Measurements from ENCODE around the gene TSPAN15. TPM values are rescaled to one million over a fixed set of nuclear protein-coding genes. Genes with fewer than 3 reads are reported as not detected.

TSPAN15 gene
- total and polyA plus RNA-seq, 2 of the 4 experiments (the other 2 are of a cell fraction) = 0.48 TPM; not detected in 1

- H3K36me3 ChIP-seq (ENCODE audit: control insufficient read depth, insufficient read depth, low read length) = no peaks in the 10 kb centered on the region
- no peak overlapping the region for H3K4me3 ChIP-seq (ENCODE audit: insufficient read depth, low read depth, low read length)
- H3K9ac ChIP-seq (ENCODE audit: low read depth, low read length) = no peak overlapping the region
- DNase-seq (no peak), ATAC-seq (ENCODE audit: low read depth) (no peak)
- no peak overlapping the region for H3K14ac ChIP-seq (replicated peaks; ENCODE audit: low read depth, low read length)
- peaks cover 35% of the 10 kb centered on the region; the same call in 1 of the 2 replicates for H3K27me3 ChIP-seq (ENCODE audit: control insufficient read depth, insufficient read depth, low read length)
- H2AK9ac ChIP-seq (replicated peaks; ENCODE audit: low read depth, low read length, poor library complexity) = no peak overlapping the region
- no peaks in the 10 kb centered on the region for H3K9me1 ChIP-seq (ENCODE audit: insufficient read depth, low read length)
- no peaks in the 10 kb centered on the region for H3K79me1 ChIP-seq (ENCODE audit: low read depth in 1 of 2, low read length in 2 of 2)
- no peak overlapping the region for H3K18ac ChIP-seq (ENCODE audit: low read depth, low read length)
- no peak overlapping the region for H2BK15ac ChIP-seq (ENCODE audit: low read depth, low read length)
- no peak overlapping the region for H3K56ac ChIP-seq (ENCODE audit: extremely low read depth, insufficient read depth, low read length)
- no peak overlapping the region for H2BK120ac ChIP-seq (ENCODE audit: low read depth, low read length)
- BruUV-seq (replicated peaks) = no TSS peak
- dilution Hi-C loops (cut with HindIII; ENCODE audit: low sequenced_read_pairs, unreplicated experiment) = no loop called here
- no peaks in the 10 kb centered on the region; the same call in 1 of the 2 replicates for H3K4me1 ChIP-seq (ENCODE audit: control insufficient read depth, insufficient read depth, low read length)
- in situ Hi-C loops (cut with MboI; ENCODE audit: low sequenced_read_pairs) = no loop called here
- H3K4ac ChIP-seq (ENCODE audit: low read depth, low read length) = no peak overlapping the region
- ChIA-PET POLR2A (ENCODE audit: unreplicated experiment) (no interaction called here), CTCF (no interaction called here)
- H3K4me2 ChIP-seq (ENCODE audit: low read depth, low read length) = no peak overlapping the region
- peaks cover 17% of the 10 kb centered on the region for H3K9me3 ChIP-seq (ENCODE audit: control insufficient read depth, insufficient read depth, low read length)
- no peak overlapping the region for H3K23ac ChIP-seq (ENCODE audit: low read depth, low read length)
- no peak overlapping the region for H4K5ac ChIP-seq (ENCODE audit: low read depth, low read length)
- no peak overlapping the region for H4K91ac ChIP-seq (ENCODE audit: insufficient read depth, low read depth, low read length)
- no peak overlapping the region for H2AK5ac ChIP-seq (ENCODE audit: low read depth, low read length)
- no peak for TF ChIP-seq RFX5 (IDR thresholded peaks at IDR 0.05; ENCODE audit: low read depth, low read length)
- TF ChIP-seq RAD21 (IDR thresholded peaks at IDR 0.05; ENCODE audit: low read length) = no peak
- no peak overlapping the region for H4K8ac ChIP-seq (ENCODE audit: low read depth in 2 of 2, low read length in 2 of 2)
- 81% methylated on average over 4 of the region's 9 CpGs; no CpG with 5 or more reads in 1 of the 2 experiments for WGBS, 2 experiments (ENCODE audit: extremely low coverage in 2 of 2, insufficient read length in 1 of 2)
- H2AFZ ChIP-seq (replicated peaks; ENCODE audit: low read length, poor library complexity) = no peak overlapping the region
- no peak overlapping the region for H2BK5ac ChIP-seq (ENCODE audit: low read depth, low read length, poor library complexity, severe bottlenecking)
- intact Hi-C loops (cut with micrococcal nuclease) = loop anchor here (2.0 kb wide), 1 partner anchor 35 kb away; no protein-coding TSS in a partner anchor
- H2BK20ac ChIP-seq (ENCODE audit: low read depth, low read length) = no peak overlapping the region
- no peaks in the 10 kb centered on the region for H4K20me1 ChIP-seq (ENCODE audit: insufficient read depth, low read length)
- H3K27ac ChIP-seq (ENCODE audit: insufficient read depth, low read length) = no peak overlapping the region
These were observed 38.3 kb downstream of the TSPAN15 start for GRCh38 chr10:69489506-69490090.
